Ascending aorta (tissue), 2 donors: ENCODE measurements around the gene RPN1. TPM values are rescaled to one million over a fixed set of nuclear protein-coding genes. Genes with fewer than 3 reads are reported as not detected.

ENCODE experiments used
- DNase-seq, 2 donors: peaks; one replicate each; pipeline ENCODE4 v3.0.0-alpha.2; 2019; ENCODE audit warnings: low spot score in 2 of 2
- H3K27ac ChIP-seq, 2 donors: fragments of 200-600 bp; sonication (generic); one replicate each; pipeline ENCODE4 v1.5.1; 2016 to 2017; ENCODE audit warnings: mild to moderate bottlenecking in 1 of 2
- H3K27me3 ChIP-seq: fragments of 200-600 bp; sonication (generic); one replicate; pipeline ENCODE4 v1.5.1; 2017
- H3K36me3 ChIP-seq, 2 donors: fragments of 200-600 bp; sonication (generic); one replicate each; pipeline ENCODE4 v1.5.1; 2016
- H3K4me1 ChIP-seq, 2 donors: fragments of 200-600 bp; sonication (generic); one replicate each; pipeline ENCODE4 v1.5.1; 2016 to 2017; ENCODE audit warnings: mild to moderate bottlenecking in 1 of 2
- H3K4me3 ChIP-seq, 2 donors: fragments of 200-600 bp; sonication (generic); one replicate each; pipeline ENCODE4 v1.5.1; 2016 to 2017; ENCODE audit warnings: mild to moderate bottlenecking in 1 of 2
- H3K9me3 ChIP-seq, 2 donors: fragments of 200-600 bp; sonication (generic); one replicate each; pipeline ENCODE4 v1.5.1; 2016
- intact Hi-C: fragments of 100-400 bp; cut with DNase I; formaldehyde crosslinking; loops from one replicate; pipeline ENCODE4 v1.15.1; 2023
- total RNA-seq: library from RNA; depleted of rRNA; stranded (reverse); fragments of >200 nt; gene quantifications from one replicate; pipeline ENCODE4 v1.1.0, GENCODE V29; 2016
- TF ChIP-seq, protein P1 (sequence below), 3 experiments: fragments of 200-600 bp in 2 of 3; fragments of 450-650 bp in 1 of 3; sonication (generic) in 2 of 3; IDR thresholded peaks; one replicate each; pipeline ENCODE4 v1.5.1; 2016 to 2019; ENCODE audit warnings: antibody characterized with exemption in 3 of 3, mild to moderate bottlenecking in 1 of 3, moderate library complexity in 1 of 3

The RPN1 gene
- total RNA-seq, 1 donor from 2014 or later: 226 TPM

DNA sequence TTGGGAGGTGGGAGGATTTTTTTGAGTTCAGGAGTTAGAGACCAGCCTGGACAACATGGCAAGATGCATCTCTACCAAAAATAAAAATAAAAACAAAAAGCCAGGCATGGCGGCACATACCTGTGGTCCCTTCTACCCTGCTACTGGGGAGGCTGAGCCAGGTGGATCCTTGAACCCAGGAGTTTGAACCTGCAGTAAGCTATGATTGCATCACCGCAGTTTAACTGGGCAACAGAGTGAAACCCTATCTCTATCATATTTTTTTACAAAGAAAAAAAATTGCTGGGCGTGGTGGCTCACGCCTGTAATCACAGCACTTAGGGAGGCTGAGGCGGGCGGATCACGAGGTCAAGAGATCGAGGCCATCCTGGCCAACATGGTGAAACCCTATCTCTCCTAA, 35.8 kb upstream of the RPN1 start:
- no peak for DNase-seq
- intact Hi-C loops: no loop called here

DNA sequence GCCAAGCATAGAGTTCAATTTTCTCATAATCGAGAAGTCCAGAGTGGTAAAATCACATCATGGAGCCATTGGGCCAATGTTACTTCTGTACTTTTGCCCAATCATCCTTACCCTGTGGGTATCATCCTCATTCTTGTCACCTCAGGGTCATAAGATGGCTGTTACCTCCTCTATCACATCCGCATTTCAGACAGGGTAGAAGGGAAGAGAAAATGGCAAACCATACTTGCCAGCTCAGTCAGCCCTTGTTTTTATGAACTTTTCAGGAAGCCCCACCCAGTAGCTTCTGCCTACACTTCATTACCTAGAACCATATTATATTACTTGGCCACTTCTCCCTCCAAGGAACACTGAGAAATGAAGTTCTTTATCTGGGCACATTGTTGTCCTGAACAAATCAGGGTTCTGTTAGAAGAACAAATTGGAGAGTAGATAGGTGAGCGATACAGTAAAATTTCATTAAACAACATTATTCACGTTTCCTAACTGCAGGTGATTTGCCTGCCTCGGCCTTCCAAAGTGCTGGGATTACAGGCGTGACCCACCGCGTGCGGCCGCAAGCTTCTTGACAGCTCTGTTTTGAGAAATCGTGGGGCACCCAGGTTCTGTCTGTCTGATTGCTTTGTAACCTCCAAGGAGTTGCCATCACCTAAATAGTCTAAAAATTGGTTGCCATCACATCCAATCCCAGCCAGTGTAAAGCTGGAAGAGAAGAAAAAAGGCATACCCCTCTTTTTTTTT, 34.5 kb upstream of the RPN1 start:
- H3K4me1 ChIP-seq: no peaks in the 10 kb centered on the region
- H3K27ac ChIP-seq: no peak overlapping the region
- H3K27me3 ChIP-seq: no peaks in the 10 kb centered on the region
- TF ChIP-seq, protein P1, sequence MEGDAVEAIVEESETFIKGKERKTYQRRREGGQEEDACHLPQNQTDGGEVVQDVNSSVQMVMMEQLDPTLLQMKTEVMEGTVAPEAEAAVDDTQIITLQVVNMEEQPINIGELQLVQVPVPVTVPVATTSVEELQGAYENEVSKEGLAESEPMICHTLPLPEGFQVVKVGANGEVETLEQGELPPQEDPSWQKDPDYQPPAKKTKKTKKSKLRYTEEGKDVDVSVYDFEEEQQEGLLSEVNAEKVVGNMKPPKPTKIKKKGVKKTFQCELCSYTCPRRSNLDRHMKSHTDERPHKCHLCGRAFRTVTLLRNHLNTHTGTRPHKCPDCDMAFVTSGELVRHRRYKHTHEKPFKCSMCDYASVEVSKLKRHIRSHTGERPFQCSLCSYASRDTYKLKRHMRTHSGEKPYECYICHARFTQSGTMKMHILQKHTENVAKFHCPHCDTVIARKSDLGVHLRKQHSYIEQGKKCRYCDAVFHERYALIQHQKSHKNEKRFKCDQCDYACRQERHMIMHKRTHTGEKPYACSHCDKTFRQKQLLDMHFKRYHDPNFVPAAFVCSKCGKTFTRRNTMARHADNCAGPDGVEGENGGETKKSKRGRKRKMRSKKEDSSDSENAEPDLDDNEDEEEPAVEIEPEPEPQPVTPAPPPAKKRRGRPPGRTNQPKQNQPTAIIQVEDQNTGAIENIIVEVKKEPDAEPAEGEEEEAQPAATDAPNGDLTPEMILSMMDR (IDR thresholded peaks at IDR 0.05): no peak
- DNase-seq: no peak
- no peak overlapping the region for H3K4me3 ChIP-seq
- intact Hi-C loops: no loop called here
- H3K9me3 ChIP-seq: no peaks in the 10 kb centered on the region
- H3K36me3 ChIP-seq: no peaks in the 10 kb centered on the region

More for the DNA sequence above, 35.8 kb upstream of the RPN1 start:
- Histone ChIP-seq H3K27ac (no peak overlapping the region), H3K4me3 (no peak overlapping the region), H3K36me3 (no peaks in the 10 kb centered on the region), H3K9me3 (no peaks in the 10 kb centered on the region), H3K4me1 (no peaks in the 10 kb centered on the region), H3K27me3 (no peaks in the 10 kb centered on the region)
- TF ChIP-seq, protein P1 (IDR thresholded peaks at IDR 0.05): no peak

DNA sequence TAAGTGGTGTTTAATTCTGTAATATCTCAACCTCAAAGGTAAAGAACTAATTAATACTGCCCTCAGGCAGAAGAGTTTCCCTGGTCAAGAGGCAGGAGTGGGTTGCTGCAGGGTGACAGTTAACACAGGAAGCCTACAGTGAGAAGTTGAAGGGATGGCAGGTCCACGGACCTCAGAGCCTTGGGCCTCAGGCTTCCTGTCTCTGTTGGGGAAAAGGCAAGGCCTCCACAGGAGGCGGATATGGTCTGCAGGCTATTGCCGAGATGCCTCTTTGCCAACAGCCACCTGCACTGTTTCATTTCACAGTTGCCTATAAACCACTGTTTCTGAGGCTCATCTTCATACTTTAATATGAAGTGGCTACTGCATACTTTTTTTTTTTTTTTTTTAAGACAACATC, 33.3 kb upstream of the RPN1 start:
- intact Hi-C loops: no loop called here

DNA sequence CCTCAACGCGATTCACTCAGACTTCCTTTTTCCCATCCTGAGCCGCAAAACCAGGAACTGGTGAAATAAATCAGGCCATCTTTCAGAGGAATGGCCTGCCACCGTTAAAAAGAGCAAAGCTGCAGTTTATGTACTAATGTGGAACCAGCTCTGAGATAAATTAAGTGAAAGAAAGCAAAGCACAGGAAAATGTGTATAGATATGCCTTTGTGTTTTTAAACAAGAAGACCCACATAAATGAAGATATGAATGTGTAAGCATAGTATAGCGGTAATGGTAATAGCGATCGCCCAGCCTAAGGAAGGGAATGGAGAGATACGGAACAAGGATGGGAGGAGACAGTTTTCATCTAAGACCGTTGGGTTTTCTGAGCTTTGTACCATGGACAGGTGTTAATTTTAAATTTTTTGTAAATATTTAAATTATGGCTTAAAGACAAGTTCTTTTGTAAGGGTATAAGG, 30.8 kb upstream of the RPN1 start:
- Histone ChIP-seq H3K4me3 (peak overlapping the region; percentile 65 to 90), H3K9me3 (no peaks in the 10 kb centered on the region), H3K27ac (peak overlapping the region; percentile 94 to 97), H3K4me1 (no peaks in the 10 kb centered on the region), H3K36me3 (no peaks in the 10 kb centered on the region), H3K27me3 (no peaks in the 10 kb centered on the region)
- no peak for DNase-seq
- intact Hi-C loops: loop anchor here (1.0 kb wide), 3 partner anchors 45 to 198 kb away; partner anchors contain the start of genes ACAD9 and RAB7A
- TF ChIP-seq, protein P1 (IDR thresholded peaks at IDR 0.05): no peak

More for the DNA sequence above, 33.3 kb upstream of the RPN1 start:
- Histone ChIP-seq H3K9me3 (no peaks in the 10 kb centered on the region), H3K4me1 (no peaks in the 10 kb centered on the region), H3K27ac (no peak overlapping the region), H3K27me3 (no peaks in the 10 kb centered on the region), H3K36me3 (no peaks in the 10 kb centered on the region), H3K4me3 (no peak overlapping the region)
- no peak for DNase-seq
- TF ChIP-seq, protein P1 (IDR thresholded peaks at IDR 0.05): no peak

DNA sequence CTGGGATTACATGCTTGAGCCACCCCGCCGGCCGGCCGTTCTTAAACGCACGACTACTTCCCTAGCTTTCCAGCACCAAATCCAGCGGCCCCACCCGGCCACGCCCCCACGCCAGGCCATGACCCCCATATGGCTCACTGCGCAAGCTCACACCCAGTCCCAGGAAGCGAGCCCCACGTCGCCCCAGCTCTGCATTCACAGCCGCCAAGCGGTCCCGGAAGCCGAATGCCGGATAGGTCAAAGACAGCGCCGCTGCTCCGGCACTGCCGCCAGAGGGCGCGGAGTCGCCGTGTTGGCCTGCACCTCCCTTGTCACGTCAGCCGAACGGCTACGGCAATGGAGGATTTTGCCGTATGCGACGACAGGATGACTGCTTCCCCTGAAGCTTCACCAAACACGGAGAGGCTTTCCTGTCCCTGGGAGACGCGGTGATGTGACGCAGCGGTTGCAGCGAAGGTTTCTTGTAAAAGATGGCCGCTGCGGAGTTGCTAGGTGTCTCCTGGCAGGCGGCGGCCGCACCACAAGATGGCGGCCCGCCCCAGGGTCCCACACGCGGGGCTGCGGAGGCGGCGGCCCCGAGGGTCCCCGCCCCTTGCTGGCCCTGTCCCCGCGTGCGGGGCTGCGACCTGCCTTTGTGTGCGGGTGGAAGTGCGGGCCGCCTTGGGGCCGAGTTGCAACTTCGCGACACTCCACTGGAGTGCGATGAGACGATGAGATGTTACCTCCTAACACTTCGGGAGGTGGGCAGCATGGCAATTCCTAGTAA, 30.2 kb upstream of the RPN1 start:
- intact Hi-C loops: loop anchor here (1.0 kb wide), 5 partner anchors 30 to 199 kb away; partner anchors contain the start of genes ACAD9, RAB7A and RPN1
- TF ChIP-seq, protein P1 (IDR thresholded peaks at IDR 0.05): peak; percentile 95 to 99 (median 97)
- Histone ChIP-seq H3K4me1 (no peaks in the 10 kb centered on the region), H3K4me3 (peak overlapping the region; percentile 65 to 90), H3K27me3 (no peaks in the 10 kb centered on the region), H3K9me3 (no peaks in the 10 kb centered on the region), H3K36me3 (no peaks in the 10 kb centered on the region), H3K27ac (peak overlapping the region; percentile 94 to 97)
- DNase-seq: peak; percentile 95 to 100
